ENCODE results near the gene OLFML2A.
A peak's percentile ranks its signal among the peaks of the same experiment; 100 is the strongest.

DNA sequence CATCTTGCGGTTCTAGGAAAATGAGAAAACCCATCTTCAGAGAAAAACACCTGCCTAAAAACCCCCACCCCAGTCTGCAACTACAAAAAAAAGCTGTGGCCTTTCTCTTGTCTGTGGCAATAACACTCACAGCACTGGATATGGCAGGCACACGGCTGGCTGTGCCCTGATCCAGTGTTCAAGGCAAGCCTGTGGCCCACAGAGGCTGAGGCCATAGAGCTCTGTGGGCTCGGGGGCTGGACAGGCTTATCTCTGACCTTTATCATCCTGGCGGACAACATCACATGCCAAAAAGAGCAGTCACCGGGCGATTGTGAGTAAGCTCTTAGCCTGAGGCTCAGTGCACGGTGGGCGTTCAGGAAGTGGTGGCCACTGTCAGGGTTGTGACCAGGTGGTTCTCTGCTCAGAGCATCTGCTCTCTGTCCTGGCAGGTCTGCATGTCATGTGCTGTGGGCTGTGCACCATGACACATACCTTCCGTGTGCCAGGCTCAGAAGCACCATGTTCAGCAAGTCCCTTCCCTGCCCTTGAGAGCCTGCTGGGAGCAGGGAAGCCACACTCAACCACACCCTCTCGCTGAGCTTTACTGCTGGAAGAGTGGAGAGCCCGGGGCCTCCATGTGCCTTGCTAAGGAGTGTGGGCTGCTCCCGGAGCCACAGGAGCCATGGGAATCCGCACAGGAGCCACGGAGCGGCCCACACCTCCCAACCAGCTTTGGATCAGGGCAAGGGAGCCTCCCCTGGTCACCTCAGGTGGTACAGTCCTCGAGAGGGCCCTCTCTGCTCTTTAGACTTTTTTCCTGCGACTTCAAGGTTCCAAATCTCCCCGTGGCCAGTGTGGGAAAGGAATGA is 41.7 kb downstream of the OLFML2A start:
- TF ChIP-seq, protein P1, sequence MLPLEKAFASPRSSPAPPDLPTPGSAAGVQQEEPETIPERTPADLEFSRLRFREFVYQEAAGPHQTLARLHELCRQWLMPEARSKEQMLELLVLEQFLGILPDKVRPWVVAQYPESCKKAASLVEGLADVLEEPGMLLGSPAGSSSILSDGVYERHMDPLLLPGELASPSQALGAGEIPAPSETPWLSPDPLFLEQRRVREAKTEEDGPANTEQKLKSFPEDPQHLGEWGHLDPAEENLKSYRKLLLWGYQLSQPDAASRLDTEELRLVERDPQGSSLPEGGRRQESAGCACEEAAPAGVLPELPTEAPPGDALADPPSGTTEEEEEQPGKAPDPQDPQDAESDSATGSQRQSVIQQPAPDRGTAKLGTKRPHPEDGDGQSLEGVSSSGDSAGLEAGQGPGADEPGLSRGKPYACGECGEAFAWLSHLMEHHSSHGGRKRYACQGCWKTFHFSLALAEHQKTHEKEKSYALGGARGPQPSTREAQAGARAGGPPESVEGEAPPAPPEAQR (tag by site-specific recombination; IDR thresholded peaks at IDR 0.05) = no peak
- TF ChIP-seq, protein P2, sequence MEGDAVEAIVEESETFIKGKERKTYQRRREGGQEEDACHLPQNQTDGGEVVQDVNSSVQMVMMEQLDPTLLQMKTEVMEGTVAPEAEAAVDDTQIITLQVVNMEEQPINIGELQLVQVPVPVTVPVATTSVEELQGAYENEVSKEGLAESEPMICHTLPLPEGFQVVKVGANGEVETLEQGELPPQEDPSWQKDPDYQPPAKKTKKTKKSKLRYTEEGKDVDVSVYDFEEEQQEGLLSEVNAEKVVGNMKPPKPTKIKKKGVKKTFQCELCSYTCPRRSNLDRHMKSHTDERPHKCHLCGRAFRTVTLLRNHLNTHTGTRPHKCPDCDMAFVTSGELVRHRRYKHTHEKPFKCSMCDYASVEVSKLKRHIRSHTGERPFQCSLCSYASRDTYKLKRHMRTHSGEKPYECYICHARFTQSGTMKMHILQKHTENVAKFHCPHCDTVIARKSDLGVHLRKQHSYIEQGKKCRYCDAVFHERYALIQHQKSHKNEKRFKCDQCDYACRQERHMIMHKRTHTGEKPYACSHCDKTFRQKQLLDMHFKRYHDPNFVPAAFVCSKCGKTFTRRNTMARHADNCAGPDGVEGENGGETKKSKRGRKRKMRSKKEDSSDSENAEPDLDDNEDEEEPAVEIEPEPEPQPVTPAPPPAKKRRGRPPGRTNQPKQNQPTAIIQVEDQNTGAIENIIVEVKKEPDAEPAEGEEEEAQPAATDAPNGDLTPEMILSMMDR (tag by site-specific recombination; IDR thresholded peaks at IDR 0.05) = no peak
- no peak for TF ChIP-seq ZNF138 (tag by site-specific recombination; IDR thresholded peaks at IDR 0.05; ENCODE audit: borderline replicate concordance)
- peak; percentile 88; the same call in 1 of the 2 replicates for TF ChIP-seq ZBTB17 (tag by site-specific recombination; IDR thresholded peaks at IDR 0.05)
- no peak for TF ChIP-seq KLF8 (tag by site-specific recombination; IDR thresholded peaks at IDR 0.05)
- TF ChIP-seq, protein P3, sequence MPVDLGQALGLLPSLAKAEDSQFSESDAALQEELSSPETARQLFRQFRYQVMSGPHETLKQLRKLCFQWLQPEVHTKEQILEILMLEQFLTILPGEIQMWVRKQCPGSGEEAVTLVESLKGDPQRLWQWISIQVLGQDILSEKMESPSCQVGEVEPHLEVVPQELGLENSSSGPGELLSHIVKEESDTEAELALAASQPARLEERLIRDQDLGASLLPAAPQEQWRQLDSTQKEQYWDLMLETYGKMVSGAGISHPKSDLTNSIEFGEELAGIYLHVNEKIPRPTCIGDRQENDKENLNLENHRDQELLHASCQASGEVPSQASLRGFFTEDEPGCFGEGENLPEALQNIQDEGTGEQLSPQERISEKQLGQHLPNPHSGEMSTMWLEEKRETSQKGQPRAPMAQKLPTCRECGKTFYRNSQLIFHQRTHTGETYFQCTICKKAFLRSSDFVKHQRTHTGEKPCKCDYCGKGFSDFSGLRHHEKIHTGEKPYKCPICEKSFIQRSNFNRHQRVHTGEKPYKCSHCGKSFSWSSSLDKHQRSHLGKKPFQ (tag by site-specific recombination; IDR thresholded peaks at IDR 0.05) = no peak
- no peak for TF ChIP-seq ZSCAN30 (tag by site-specific recombination; IDR thresholded peaks at IDR 0.05)
- TF ChIP-seq KLF16 (tag by site-specific recombination; IDR thresholded peaks at IDR 0.05) = no peak
- TF ChIP-seq ZNF121 (tag by site-specific recombination; IDR thresholded peaks at IDR 0.05) = no peak

Data from HEK293 (cell line).